COR-L47 (cell line): ENCODE results near the gene AURKB.

Source experiments
- DNase-seq: peaks from one replicate; lab custom pipeline; 2025; lab: John Stamatoyannopoulos, UW

The AURKB gene

DNA sequence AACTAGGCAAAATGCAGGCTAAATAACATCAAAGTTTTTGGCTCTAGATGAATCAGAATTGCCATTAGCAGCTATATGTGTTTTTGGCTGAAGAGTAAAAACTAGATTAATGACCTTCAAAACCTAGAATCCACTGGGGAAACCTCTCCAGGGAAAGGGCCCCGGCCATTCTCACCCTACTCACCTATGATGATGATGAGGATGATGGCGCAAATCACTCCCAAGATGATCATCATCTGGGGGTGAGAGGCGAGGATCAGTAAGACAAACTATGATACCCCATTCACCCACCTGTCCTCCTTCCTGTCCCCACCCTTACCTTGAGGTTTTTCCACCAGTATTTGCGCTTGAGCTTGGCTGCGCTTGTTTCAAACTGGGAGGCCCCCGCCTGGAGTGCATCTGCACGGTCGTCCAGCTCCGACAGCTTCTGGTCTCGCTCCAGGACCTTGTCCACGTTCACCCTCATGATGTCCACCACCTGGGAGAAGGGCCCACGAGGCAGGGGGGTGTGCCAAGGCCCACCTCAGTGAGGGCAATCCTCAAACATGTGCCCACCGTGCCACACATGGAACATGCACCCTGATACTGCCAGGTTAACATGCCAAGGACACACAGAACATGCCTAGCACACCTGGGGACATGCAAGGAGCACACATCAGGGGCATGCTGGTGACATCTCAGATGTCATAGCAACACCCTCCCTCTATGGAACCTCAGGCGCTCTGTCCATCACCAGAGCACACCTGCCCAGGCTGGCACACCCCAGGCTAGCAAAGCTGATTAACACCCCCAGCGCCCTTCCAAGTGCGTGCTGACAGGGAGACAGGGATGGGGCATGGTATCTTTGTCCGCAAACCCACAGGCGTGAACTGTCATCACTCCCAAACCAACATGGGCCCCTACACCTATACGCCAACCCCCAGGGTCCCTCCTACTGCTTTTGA lies 48.8 kb downstream of the AURKB start:
- no peak for DNase-seq

- DNase-seq: no peak
Measured at GRCh38 chr17:8160741-8161221, 49.6 kb downstream of the AURKB start.

DNA sequence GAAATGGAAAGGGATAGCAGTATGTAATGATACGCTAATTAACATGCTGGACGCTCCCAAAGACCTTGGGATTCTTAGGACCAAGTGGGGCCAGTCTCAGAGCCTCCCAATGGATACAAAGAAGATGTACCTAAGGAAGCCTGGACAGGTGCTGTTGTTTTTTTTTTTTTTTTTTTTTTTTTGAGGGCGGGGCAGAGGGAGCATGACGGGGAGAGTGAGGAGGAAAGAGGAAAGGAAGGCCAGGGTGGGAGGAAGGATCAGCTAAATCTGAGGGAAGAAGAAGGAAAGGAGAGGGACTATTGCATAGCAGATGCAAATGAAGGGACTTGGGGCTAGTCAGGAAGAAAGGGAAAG lies 50.2 kb downstream of the AURKB start:
- DNase-seq: no peak

DNA sequence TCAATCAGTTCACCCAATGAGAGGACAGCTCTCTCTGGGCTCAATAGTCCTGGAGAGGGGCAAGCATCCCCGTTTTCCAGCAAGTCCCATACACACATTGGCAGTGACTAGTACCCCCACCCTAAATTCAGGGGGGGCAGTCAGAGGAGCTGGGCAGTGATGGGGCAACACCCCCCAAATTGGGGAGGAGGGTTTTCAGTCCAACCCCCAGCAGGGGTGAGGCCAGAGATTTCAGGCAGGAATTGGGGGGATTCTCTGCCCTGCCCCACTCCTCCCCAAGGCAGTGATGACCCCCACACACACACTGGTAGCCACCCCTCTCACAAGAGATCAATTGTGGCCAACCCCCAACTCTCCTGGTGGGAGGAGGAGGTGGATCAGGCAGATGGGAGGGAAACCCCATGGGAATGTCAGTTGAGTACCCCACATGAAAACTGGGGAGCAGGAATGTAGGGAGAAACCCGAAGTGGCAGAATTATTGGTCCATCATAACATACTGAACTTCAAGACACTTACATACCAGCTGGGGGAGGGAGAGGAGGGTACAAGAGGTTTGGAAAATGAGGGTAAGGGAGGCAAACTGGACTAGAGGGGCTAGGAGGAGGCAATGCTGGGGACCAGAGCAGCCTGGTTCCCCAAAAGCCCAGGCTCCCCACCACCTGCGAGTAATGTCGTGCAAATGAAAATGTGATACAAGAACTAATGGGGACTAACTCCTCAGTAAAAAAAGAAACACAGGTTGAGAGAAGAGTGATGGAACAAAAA lies 50.7 kb downstream of the AURKB start:
- DNase-seq: no peak

- DNase-seq: no peak
Measured at GRCh38 chr17:8159032-8159400, 51.4 kb downstream of the AURKB start.

DNA sequence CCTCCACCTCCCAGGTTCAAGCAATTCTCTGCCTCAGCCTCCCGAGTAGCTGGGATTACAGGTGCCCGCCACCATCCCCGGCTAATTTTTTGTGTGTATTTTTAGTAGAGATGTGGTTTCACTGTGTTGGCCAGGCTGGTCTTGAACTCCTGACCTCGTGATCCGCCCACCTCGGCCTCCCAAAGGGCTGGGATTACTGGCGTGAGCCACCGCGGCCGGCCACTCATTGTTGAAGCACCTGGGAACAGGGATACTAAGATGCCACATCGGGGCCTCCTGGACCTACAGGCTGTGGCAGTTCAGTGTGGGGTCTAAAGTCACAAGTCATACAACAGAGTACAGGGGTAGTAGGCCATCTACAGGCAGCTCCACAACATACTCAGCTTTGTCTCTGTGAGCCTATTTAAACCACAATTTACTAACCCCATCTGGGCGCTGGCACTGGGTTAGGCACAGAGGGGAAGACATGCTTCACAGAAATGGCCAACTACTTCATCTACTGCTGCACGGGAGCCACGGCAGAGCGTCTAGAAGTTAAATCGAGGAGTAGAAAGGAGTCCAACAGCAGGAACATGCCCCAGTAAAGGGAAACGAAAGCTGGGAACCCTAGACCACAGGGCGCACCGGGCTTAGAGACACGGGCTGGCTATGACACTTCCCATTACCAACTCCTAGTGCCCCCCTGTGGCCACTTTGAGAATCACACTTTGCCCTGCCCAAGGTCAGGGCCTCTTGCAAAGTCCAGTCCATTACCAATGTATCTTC lies 51.9 kb downstream of the AURKB start:
- DNase-seq: peak; percentile 51

DNA sequence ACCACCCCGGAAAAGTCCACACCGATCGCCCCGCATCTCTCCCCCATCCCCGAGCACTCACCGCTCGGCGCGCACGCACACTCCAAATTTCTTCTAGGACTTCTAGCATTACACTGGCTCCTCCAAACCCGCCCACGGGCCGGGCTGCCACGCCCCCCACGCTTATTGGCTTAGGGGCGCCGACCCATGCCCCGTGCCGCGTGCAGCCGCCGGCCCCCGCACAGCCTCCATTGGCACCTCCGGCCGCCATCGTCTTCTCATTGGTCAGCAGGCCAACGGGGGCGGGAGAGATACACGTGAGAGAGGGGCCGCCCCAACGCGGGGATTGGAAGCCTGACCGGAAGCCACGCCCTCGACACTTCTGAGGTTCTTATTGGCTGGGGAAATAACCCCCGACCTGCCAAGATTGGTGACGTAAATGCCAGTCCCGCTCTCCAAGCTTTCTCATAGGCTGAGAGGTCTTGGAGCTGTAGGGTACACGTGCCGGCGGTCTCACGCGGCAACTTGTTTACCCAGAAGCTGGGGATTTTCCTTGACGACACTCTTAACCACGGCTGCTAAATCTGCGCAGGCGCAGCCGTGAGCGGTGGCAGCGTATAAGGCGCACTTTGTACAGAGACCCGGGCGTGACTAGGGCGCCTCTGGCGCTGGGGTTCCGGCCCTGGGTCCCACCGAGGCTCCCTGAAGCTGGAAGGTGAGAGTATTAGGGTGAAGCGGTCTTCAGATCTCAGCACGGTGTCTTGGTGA lies 54.0 kb downstream of the AURKB start:
- peak; percentile 97 for DNase-seq

GRCh38 chr17:8155996-8156245 lies 54.5 kb downstream of the AURKB start:
- DNase-seq: no peak

DNA sequence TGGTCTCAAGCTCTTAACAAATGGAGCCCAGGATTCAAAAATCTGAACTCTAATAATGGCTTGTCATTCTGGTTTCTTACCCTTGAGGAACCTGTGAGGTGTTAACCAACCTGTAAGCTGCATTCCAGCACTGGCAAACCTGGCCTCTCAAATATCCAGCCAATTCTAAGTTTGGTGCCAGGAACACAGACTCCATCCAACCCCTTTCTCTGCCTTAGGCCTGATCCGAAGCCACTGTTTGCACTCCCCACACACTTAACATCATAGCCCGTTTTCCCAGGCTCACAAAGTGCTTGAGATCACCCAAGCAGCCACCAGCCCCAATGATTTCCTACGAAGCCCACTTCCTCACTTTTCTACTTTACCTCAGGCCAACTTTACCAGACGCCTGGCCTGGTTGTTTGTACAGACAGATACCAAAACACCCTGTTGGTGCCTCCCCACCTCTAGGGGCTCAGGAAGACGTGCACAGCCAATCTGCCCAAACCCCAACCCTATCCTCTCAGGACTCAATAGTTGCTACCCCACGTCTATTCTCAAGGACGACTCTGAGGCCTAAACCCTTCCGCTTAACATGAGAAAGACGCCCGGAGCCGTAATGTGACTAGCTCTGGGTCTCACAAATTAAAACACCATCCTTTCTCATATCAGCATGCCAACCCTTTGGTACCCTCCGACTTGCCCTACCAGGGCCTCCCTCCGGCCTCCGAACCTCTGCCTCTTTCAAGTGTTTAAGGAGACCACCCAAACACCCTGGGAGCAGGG lies 55.0 kb downstream of the AURKB start:
- no peak for DNase-seq
